Occipital lobe (tissue), 2 donors: Measurements from ENCODE around the gene CSTPP1. TPM values are rescaled to one million over a fixed set of nuclear protein-coding genes. Genes with fewer than 3 reads are reported as not detected.
A peak's percentile ranks its signal among the peaks of the same experiment; 100 is the strongest.

Experiments
- DNase-seq: peaks from one replicate; lab custom pipeline; 2025; lab: John Stamatoyannopoulos, UW
- total RNA-seq: library from RNA; depleted of rRNA; stranded (reverse); fragments of >200 nt; gene quantifications from one replicate; pipeline ENCODE4 v1.2.3, GENCODE V29; 2014

Gene CSTPP1
- total RNA-seq, 1 donor from 2014 or later = 42.6 TPM

DNA sequence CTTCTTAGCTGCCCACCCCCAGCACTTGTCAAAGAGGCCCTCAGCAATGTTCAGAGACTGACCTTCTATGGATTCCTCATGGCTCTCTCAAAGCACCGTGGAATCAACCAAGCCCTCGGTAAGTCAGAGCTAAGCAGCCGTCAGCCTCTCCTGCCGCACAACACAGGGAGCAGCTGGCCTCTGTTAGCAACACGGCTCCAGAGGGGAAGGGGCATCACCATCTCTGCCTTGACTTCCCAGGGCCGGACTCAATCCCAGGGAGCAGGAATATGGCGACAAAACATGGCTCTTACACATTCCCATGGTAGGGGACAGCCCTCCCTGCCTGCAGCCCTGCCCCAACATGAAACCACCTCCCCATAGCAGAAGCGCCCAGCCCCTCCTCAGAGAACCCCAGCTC is 221.2 kb downstream of the CSTPP1 start:
- DNase-seq = no peak

DNA sequence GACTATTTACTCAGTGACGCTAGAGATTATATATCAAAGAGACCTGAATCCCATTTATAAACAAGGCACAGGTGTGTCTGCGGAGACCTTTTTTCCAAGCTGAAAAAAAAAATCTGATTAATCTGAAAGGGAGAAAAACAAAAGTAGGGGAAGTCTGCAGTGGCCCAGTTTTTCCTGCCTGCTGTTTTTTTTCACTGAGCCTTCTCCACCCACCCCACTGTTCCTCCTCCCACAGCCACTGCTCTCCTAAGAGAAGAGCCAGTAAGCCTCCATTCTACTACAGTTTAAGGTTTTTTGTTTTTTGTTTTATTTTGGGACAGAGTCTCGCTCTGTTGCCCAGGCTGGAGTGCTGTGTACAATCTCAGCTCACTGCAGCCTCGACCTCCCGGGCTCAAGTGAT is 221.7 kb downstream of the CSTPP1 start:
- DNase-seq = no peak

DNA sequence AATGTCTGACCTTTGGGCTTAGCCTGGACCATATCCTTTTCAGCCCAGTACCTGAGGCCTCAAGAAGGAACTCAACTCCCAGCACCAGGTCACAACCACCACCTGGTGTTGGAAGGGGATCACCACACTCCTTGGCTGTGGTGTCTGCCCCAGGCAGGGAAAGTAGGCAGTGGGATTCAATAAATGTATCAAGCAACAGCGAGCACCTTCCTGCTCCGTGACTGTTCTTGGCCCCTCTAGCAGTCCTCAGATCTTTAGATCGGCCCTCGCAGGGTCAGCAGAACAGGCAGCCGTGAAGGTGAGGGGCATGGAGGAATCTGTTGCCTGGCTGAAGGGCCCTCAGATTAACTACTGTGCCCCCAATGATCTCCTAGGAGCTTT is 224.2 kb downstream of the CSTPP1 start:
- no peak for DNase-seq

DNA sequence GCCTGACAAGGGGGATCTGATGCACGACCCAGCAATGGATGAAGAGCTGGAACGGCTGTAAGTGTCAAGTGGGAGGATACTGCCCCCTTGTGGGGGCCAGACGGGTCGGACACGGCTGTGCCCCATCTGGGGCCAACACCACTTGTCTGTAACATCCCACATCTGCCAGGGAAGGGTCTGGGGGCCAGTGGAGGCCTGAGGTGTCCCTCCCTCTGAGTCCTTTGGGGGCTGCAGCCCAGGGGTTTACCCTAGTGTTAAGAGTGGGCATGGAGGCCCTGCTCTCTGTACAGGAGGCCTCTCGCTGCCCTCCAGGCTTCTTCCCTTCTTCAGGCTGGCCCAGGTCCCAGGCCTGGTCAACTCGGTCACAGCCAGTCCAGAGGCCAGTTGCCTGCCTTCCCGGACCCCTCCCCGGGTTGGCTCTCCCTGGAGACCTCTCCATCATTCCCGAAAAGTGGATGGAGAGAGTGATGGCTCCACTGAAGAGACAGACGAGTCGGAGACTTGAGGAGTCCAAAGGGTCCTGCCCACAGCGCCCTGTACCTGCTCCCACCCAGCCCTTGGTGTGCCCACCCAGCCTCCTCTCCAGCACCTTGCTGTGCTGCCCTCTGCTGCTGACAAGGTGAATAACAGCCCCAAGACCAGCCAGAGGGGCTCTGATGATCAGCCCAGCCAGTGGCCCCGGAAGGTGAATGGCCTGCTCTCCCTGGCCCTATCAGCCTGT is 224.7 kb downstream of the CSTPP1 start:
- no peak for DNase-seq

DNA sequence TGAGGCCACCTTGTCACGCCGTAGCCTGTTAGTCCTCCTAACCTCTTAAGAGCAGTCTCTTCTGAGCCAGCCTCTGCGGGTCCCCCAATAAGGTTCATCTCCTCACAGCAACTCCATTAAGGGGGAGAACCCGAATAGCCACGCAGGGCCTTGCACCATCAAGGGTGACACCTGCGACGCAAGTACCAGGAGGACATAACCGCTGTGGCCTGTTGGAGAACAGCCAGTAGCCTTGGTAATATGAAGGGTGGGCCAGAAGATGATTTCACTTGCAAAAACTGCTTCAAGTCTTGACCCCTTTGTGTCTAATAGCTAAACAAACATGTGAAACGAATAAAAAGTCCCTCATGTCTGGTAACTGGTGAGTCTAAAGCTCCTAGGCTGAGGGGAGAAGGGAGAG is 225.3 kb downstream of the CSTPP1 start:
- no peak for DNase-seq

DNA sequence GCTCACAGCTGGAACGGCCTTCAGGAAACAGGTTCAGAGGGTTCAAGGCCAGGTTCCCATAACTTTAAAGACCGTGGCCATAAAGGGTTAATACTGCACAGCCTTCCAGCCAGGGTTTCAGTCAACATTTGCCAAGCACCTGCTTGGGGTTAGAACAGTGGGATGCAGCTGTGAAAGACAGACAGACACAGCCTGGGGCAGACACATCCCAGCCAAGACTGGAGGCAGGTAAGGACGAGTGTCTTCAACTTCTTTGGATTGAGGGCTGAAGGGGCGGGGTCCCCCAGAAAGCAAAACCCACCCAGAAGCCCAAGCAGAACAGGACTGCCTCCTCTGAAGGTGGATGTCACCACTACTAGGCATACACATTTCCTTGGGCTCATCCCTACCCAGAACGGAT is 225.9 kb downstream of the CSTPP1 start:
- DNase-seq = no peak

DNA sequence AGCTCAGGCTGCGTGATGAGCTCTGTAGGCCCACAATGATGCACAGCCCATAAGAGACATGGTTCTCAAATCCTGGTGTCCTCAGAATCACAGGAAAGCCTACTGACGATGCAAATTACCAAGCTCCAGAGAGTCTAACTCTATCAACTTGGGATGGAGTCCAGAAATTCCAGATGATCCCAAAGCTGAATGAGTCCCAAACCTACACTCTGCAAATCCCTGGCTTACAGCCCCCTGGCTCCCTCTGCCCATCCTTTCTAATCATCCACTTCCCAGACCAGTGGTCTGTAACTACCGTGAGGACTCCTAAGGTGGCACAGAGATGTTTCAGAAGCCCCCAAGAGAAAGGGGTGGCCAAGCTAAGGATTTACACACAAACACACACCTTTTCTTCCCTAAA is 226.6 kb downstream of the CSTPP1 start:
- no peak for DNase-seq

DNA sequence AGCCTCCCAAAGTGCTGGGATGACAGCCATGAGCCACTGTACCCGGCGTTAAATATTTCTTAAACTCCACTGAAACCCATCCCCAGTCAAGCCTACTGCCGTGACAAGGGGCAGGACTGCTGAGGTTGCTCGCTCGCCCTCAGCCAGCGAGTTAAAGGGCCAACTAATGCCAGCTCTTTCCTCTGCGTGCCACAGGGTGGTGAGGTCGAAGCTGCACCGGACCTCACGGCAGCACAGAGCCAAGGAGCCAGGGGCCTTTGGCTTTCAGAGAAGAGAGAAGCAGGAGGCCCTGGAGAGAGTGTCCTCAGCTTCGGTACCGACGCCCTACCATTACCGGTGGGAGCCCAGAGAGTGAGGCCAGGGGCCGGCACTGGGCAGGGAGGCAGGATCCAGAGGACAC is 227.3 kb downstream of the CSTPP1 start:
- no peak for DNase-seq

DNA sequence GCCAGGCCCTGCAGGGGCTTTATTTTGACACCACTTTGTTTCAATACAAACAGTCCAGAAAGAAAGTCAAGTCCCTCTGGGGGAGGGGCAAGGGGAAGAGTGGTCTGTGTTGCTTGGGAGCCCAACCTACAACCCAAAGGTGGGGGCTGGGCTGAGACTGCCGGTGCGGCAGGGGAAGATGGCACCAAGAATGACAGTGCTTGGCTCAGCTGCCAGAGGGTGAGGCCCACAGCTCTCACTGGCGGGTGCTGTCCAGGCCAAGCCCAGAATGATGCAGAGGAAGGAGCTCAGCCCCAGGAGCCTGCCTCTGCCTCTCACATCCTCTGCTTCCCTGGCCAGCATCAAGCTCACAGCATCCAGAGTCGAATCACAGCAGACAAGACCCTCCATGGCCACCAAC is 227.8 kb downstream of the CSTPP1 start:
- DNase-seq = no peak

DNA sequence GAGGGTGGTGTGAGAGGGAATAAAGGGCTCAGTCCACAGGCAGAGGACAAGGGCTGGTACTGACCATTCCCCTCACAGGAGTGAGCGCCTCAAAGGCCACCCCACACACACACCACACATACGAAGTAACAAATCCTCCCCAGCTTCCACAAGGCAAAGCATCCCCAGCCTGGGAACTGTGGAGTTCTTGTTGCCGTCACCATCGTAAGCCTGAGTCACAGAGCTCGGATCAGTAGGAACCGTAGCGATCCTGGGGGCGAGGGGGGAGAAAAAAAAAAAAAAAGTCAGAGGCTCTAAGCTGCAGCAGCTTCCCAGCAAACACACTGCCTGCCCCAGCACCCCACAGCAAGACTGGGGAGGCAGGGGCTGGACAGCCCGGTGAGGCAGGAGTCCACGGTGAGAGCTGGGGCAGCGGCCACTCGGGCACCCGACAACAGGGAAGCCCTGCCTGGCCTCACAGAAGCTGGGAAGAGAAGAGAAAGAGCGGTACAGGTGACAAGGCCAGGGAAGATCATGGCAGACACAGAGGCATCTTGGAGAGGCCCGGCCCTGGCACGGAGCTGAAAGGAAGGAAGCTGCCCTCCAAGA is 228.8 kb downstream of the CSTPP1 start:
- DNase-seq = no peak

DNA sequence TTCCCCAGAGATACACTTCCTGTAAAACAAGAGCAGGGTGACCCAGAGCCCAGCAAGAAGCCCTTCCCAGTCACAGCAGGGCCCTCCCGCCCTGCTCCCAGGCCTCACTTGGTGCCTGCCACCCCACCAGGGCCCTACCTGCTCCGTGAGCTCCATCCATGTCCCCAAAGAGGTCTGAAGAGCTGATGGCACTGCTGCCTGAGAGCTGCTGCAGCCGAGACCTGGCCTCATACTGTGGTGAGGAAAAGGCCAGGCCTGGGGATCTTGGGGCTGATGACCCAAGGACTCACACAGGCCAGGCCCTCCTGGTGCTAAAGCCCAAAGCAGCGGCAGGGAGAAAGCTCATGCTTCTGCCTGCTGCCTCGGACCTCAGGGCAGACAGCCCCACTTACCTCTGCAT is 229.8 kb downstream of the CSTPP1 start:
- DNase-seq = no peak

DNA sequence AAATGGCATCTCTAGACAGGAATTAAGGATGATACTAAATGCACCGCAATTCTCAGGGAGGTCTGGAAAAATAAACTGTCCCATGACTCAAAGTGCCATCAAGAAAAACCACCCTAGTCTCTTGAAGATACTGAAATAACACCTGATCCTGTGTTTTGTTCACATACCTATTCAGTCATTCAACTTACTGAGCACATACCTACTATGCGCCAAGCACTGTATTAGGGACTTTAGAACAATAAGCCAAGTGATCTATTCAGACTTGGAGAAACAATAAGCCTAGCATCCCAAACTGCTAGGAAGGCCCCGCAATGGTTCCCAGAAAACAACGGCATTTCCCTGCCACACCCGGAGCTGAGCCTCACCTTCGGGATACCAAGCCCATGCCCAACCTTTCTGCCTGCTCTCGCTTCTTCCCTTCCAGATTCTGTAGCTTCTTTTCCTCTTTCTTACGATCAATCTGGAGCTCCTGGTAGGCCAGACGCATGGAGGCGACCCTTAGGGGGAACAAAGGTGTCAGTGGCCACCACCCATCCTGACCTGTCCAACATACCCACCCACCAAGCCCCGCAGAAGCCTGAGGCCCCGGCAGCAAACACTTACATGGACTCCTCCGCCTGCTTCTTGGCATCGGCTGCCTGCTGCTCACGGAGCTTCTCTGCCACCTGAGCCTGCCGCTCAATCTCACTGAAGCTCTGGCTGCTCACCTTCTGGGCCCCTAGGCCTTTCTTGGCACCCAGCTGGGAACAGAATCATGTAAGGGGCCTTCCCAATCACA is 234.7 kb downstream of the CSTPP1 start:
- DNase-seq = no peak

DNA sequence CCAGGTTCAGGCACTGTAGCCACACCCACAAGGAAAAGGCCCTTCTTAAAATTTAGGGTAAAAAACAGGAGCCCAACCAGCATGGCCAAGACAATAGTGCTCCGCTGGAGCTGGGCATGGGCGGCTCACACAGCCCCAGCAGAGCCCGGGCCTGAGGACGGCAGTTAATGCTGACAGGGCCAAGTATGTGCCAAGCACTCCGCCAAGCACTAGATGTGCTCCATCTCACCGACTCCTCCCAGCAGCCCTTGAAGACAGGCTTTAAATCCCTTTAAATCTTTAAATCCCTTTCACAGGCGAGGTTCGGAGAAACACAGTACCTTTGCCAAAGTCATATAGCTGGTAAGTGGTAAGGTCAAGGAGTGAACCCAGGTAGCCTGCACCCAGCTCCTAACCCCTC is 235.3 kb downstream of the CSTPP1 start:
- DNase-seq = no peak

DNA sequence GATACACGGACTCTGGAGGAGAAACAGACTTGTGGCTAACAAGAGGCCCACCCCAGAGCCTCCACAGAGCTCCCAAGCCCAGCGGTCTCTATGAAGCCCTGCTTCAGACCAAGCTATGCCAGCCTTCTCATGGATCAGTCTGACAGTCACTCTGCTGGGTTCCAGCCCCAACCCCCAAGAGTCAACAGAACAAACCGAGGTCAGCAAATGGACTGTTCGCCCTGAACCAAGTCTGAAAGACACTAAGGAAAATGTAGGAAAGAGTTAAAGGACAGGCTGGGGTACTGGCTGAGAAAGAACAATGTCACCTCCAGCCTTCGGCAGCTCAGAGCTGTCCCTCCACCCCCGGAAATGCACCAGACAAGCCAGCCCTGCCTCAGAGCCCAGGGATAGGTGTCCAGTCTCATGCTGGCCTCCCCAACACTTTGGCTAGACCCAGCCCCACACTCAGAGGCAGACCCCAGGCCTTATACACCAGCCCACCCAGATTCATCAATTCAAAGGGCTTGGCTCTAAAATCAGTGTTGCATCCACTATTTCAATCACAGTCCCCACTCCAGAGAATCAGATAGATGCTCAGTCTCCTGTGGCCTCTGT is 236.3 kb downstream of the CSTPP1 start:
- DNase-seq = no peak

DNA sequence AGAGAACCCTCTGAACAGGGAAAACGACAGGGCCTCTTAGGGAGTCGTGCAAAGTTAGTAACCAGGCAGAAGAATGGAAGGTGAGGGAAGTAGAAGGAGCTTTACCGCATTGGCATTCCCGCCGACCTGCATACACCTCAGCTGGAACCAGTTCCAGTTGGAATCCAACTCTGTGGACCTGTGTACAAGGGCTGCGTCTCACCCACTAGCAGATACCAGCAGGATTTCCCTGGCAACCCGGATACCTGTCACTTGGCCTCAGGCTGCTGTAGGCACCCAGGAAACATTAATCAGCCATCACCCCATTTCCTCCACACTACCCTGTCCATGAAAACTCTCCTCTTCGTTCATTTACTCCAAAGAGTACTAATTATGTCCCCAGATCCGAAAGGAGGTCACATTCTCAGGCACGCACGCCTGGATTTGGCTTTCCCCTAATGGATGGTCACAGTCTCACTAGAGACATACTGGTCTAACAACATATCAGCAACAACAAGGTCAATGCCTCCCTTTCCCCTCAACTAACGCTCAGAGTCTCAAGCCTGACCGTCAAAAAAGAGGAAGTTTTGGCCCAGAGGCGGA is 239.3 kb downstream of the CSTPP1 start:
- no peak for DNase-seq

DNA sequence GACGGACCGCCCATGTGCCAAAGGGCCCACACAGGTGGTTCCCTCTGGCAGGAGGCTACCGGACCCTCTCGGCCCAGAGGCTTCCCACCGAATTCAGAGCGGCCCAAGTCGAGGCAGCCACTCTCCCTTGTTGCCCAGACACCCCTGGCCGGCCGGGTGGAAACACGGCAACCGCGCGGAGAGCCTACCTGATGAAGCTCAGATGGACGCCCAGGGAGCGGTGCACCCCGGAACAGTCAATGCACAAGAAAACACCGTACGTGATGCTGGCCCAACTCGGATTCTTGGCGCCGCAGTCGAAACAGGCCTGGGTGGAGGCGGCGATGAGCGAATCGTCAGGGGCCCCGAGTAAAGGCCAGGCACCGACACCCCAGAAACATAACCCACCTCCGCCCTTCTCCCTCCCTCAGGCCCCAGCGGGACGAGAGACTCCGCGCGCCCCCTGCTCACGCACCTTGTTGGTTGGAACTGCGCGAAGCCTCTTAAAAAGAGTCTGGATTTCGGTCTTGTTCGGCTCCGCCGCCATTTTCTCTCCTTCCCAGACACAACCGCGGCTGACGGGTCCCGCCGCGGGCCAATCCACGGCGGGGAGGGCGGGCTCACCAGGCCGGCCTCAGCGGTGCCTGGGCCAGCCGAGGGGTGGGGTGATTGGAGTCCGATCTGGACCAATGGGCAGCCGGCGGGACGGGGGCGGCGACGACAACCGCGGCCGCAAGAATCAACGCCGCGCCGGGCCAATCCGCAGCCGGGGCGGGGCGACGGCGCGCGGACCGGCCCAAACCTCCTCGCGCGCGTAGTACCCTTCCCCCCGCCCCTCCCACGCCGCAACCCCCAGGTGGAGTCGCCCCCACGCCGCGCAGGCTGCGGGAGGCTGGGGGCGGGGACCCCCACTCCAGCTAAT is 240.0 kb downstream of the CSTPP1 start, which contains the start of gene ARFGAP2:
Gene ARFGAP2, minus strand, starts transcription at position 552 of the 901 bp plus-strand sequence. Its CDS starts 26 bp downstream, at position 526.
- DNase-seq = peak; percentile 96

DNA sequence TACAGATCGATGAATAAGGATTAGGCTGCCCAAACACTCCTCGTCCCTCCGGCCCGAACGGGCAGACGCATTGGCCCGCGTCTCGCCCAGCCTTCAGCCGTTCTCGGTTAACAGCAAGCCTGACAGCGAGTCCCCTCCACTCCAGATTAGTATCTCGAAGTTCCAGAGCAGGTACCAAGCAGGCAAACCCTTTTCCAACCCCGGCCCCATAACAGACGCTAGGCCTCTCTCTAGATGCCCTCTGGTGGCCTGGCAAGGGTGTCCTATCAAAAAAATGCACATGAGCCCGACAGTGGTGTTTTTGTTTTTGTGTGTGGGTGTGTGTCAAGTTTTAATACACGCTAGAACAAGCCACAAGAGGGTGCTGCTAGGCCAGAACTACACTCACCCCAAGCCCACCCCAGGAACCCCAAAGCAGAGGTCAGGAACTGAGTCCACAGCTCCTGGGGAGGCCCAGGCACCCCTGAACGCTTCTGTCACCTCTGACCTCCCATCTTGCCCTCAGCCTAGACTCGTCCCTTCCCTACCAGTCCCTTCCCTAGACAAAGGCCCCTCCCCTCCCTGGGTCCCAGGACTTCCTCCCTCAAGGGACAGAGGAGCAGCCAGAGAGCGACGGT is 240.8 kb downstream of the CSTPP1 start:
- DNase-seq = peak; percentile 83

DNA sequence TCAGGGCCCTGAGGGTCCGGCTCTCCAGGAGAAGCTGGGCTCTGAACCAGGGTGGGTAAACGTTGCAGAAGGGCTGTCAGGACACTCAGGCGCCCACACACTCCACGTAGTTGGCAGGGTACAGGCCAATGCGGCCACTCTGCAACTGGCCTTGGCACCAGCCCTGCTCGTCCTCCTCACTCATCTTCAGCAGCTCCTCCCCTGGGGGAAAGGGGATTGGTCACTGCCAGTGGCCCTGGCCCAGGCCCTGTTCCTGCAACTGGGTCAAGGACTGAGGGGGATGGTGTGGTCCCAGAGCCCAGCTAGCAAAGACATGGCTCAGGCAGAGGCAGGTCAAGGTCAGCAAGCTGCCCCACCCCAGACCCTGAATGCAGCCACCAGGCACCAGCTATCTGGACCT is 241.3 kb downstream of the CSTPP1 start:
- no peak for DNase-seq

DNA sequence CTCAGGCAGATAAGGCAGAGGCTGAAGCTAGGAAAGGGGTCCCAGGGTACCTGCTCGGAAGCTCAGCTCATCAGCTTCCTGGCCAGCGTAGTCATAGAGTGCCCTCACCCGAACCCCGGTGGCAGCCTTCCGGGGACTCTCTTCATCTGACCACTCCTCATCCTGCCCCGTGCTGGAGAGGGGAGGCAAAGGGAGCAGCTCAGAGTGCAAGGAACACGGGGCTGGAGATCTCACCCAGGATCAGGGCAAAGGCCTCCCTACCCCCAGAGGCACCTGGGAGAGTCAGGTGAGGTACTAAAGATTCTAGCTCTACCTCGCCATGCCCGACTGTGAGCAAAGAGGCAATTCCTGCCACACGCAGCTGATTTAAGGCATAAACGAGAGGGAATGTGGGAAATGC is 241.8 kb downstream of the CSTPP1 start:
- no peak for DNase-seq
